DMS114 treated with DMSO at 0.1 percent for 48 hours (cell line): ENCODE data around the gene CAVIN1.
"Not testable (repeated sequence)": the region's sequence is repeated elsewhere in the genome, so short reads cannot be mapped to it uniquely, and the experiment has no call there.

Experiments used
- DNase-seq: peaks from one replicate; lab custom pipeline; 2025; ENCODE audit not compliant: unreplicated experiment; lab: John Stamatoyannopoulos, UW

Gene CAVIN1

GRCh38 chr17:42431758-42432161 lies 8.7 kb upstream of the CAVIN1 start:
- no peak for DNase-seq

DNA sequence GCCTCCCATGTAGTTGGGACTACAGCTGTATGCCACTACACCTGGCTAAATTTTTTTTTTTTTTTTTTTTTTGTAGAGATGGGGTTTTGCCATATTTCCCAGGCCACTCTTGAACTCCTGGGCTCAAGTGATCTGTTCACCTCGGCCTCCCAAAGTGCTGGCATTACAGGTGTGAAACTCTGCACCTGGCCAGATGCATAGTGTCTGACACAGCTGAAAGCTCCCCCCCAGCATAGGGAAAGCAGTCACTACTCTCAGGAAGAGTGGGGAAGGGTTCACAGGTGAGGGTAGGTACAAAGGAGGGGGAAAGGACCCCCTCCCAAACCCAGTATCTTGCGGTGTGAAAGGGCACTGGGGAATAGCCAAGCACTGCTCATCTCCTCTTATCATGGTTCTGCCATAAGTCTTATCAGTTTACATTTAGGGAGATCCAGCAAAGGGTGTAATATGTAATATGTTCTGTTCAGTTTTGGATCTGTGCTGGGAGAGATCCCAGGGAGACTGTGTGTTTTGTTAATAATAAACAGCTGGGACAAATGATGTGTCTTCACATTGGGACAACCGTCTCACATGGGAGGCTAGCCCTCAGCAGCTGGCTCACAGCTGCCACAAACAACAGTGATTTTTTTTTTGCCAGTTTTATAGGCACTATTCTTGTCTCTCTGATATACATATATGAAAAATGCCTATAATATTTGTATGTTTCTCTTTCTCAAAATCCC lies 6.8 kb upstream of the CAVIN1 start:
- DNase-seq: no peak

DNA sequence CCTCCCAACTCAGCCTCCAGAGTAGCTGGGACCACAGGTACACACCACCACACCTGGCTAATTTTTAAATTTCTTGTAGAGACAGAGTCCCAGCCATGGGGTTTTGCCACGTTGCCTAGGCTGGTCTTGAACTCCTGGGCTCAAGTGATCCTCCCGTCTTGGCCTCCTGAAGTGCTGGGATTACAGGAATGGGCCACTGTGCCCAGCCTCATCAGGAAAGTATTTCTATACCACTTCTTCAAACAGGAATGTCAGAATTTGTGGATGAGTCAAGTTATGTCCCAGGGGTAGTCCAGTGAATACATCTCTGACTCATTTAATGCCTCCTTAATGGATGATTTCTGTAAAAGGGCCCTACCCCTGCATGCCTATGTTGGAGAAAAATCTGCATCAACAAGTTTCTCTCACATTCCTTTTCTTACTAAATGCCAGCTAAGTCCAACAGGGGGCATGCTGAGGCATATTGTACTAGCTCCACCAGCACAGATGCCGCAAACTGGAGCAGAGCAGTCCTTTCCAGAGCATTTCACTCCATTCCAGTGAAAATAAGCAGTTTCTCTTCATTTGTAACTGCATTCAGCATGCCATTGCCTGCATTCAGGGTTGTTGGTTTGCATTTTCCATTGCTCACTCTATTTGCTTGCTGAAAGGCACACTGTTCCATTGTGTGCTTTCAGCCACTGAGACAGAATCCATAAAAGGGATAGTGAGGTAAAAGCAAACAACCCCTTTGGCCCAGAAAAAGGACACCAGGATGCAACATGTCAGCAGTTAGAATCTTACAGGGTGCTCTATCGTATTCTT lies 5.3 kb upstream of the CAVIN1 start:
- peak; percentile 69 for DNase-seq

DNA sequence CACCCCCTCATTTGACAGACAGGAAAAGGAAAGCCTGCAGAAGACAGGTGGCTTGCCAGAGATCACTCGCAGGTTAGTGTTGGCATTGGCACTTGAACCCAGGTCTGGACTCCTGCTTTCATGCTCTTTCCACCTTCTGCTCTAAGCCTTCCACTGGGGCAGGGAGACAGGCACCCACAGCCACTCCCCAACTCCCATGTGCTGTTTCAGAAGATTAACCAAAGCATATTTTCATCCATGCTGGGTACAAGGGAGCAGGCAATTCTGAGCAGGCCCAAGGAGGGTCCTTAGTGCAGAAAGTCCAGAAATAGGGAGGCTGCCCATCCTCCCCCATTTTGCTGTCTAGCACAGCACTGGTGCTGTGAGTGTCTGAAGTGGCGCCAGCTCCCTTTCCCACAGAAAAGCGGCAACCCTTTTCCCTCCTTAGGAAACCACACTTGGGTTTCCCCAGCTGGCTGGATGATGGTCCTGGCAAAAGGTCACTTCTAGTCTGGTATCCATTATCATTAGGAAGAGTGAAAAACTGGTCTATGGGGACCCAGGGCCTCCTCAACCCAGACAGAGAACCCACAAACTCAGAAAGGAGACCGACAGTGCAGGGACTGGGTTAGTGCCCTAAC lies 2.0 kb upstream of the CAVIN1 start:
- no peak for DNase-seq

- DNase-seq: no peak
Measured at GRCh38 chr17:42423766-42424165, 710 bp upstream of the CAVIN1 start.

DNA sequence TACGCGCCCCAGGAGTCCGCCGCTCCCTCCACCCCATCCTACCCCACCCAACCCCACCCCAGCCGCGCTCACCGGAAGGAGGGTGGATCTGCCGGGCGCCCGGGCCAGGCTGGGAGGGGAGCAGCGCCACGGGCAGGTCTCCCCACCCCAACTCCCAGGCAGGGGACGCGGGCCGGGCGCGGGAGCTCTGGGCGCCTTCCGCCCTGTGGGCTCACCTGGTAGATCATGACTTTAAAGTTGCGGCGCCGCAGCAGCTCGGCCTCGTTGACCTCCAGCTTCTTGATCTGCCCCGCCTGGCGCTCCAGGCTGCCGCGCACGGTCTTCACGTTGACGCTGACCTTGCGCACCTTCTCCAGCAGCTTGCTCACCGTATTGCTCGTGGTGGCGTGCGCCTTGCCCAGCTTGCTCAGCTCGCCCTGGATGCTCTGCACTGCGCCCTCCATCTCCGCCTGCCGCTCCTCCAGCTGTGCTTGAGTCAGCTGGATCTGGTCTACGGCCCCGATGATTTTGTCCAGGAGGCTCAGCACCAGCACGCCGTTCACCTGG lies 571 bp downstream of the CAVIN1 start:
- DNase-seq: no peak

- DNase-seq: no peak
Measured at GRCh38 chr17:42421507-42422338, 1.3 kb downstream of the CAVIN1 start.

GRCh38 chr17:42421136-42421506 lies 1.9 kb downstream of the CAVIN1 start:
- DNase-seq: no peak

DNA sequence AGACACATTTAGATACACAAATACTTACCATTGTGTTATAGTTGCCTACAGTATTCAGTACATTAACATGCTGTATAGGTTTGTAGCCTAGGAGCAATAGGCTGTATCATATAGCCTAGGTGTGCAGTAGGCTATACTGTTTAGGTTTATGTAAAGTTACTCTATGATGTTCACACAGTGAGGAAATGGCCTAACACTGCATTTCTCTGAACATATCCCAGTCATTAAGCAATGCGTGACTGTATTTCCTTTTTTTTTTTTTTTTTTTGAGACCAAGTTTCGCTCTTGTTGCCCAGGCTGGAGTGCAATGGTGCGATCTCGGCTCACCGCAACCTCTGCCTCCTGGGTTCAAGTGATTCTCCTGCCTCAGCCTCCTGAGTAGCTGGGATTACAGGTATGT lies 5.1 kb downstream of the CAVIN1 start:
- DNase-seq: not testable (repeated sequence)

GRCh38 chr17:42414704-42415409 lies 8.2 kb downstream of the CAVIN1 start:
- no peak for DNase-seq

- DNase-seq: no peak
Measured at GRCh38 chr17:42413464-42414040, 9.5 kb downstream of the CAVIN1 start.

DNA sequence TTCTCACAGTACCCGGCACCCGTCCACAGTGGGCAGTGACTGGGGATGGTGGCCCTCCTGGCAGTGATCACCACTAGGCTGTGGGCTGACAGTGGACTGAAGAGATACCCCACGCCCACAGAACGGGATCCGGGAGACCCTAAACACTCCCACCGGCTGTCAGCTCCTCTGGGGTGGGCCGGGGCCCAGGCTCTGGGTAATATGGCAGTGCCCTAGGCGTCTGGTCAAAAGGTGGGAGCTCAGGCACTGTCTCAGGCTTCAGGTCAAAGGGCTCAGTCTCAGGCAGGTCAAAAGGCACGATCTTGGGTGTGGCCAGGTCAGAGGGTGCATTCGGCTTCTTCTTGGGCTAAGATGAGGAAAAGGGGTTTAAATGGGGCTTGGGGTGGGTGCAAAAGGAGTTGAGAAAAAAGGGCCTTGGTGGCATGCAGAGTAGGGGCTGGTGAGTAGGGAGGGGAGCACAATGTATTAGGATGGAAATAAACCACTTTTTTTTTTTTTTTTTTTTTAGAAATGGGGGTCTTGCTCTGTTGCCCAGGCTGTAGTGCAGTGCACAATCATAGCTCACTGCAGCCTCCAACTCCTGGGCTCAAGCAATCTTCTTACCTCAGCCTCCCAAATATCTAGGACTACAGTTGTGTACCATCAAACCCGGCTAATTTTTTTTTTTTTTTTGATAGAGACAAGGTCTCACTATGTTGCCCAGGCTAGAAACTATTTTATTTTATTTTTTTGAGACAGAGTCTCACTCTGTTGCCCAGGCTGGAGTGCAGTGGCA lies 11.0 kb downstream of the CAVIN1 start:
- no peak for DNase-seq

- no peak for DNase-seq
Measured at GRCh38 chr17:42411361-42411760, 11.7 kb downstream of the CAVIN1 start.

DNA sequence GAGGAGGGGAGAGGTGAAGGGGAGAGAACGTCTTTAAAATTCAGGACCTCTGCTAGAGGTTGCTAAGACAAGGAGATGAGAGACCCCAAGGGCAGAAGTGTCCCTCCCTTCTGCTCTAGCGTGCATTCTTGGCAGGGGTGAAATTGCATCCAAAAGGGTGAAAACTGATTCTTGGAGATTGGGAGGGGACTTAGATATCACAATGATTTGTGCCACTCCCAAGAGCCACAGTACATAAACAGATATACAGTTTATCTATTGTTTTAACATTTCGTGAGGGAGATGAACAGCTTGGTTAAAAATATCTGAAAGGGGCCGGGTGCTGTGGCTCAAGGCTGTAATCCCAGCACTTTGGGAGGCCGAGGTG lies 12.8 kb downstream of the CAVIN1 start:
- no peak for DNase-seq

GRCh38 chr17:42409523-42410318 lies 13.3 kb downstream of the CAVIN1 start:
- no peak for DNase-seq

DNA sequence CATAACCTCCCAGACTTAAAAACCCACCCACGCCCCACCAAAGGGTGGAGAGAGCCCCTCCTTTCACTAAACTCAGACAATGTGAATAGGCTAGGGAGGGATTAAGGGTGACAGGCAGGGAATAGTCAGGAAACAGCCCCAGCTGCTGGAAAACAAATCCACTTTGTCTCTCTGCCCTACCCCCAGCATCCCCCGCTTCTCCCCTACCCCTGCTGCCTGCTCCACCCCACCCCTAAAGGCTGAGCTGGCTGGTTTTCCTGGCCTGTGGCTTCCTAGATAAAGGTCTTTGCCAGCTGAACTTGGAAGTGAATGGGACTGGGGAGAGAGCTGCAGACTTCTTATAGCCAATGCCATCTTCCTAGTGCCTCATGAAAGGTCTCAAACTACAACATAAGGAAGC lies 15.0 kb downstream of the CAVIN1 start:
- no peak for DNase-seq

GRCh38 chr17:42407289-42407836 lies 15.7 kb downstream of the CAVIN1 start:
- no peak for DNase-seq

DNA sequence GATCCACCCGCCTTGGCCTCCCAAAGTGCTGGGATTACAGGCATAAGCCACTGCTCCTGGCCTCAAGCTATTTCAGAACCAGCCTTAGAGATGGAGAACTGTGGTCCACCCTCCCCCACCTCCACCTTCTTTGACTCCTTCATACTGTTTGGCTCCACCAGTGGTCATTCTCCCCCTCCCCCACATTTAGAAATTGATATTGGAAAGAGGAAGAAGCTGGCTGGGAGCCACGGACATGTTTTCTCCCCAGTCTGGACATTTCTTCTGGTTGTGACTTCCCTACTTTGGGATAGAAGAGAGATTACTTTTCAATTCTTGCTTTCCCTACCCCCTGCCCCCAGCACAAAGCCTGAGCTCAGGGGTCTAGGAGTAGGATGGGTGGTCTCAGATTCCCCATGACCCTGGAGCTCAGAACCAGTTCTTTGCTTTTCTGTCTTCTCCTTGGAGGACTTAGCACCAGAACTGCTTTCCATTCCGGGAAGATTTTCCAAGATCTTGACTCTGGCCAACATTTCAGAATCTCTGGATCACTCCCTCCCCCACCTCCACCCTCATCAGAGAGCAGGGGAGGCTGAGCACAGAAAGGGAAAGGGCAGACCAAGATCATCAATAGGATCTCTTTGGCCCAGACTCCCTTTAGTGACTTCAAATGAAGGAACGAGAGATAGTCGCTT lies 16.3 kb downstream of the CAVIN1 start:
- DNase-seq: no peak
